ENCODE data around the gene ENO1. TPM values are rescaled to one million over a fixed set of nuclear protein-coding genes. Genes with fewer than 3 reads are reported as not detected.
A peak's percentile ranks its signal among the peaks of the same experiment; 100 is the strongest.

ENO1 gene
- total and polyA plus RNA-seq, 9 of the 15 experiments (the other 6 are each of a cell fraction or from before 2014, with no cell fraction given), result 2,249 to 7,472 (median 2,868) TPM

DNA sequence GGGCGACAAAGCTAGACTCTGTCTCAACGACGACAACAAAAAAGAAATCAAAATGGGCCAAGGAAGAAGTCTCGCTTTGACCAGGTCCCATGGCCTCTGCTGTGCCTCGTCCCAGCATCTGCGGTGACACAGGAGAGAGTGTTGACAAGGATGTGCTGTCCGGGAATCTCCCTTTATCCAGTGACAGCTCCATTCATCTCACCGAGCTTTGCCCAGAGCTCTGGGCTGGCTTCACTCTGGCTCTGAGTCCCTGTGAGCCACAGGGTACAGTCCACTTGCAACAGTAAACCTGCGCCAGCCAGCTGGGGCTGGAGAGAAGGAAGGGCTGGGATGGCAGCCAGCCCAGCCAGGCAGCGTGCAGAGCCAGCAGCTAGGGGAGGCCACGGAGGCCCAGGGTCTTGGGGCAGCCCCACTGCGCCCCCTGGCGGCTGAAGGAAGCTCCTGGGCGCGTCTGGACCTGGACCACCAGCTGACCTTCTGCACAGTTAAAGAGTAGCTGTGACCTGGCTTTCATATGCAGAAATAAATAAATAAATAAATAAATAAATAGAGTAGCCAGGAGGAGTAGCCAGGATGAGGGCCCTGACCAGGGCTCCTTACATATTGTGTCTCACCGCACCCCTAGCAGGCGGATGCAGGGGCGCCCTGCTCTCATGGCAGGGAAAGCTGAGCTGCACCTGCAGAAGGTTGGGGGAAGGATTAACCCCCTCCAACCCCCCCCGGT lies 29.7 kb downstream of the ENO1 start (continued):
- no peak for TF ChIP-seq E2F5 (CRISPR knock-in tag; IDR thresholded peaks at IDR 0.05)
- no peak for TF ChIP-seq FOXJ2 (tag; IDR thresholded peaks at IDR 0.05)
- TF ChIP-seq NR4A1 (CRISPR knock-in tag; IDR thresholded peaks at IDR 0.05), result no peak
- no peak for TF ChIP-seq NR4A1 (tag; IDR thresholded peaks at IDR 0.05)
- TF ChIP-seq SREBF1 (IDR thresholded peaks at IDR 0.05; ENCODE audit: borderline replicate concordance, low read depth, low read length), result no peak
- TF ChIP-seq TAF1 (IDR thresholded peaks at IDR 0.05; ENCODE audit: control insufficient read depth, extremely low read depth, insufficient read depth, low read length, severe bottlenecking), result no peak
- no peak for TF ChIP-seq ARID2 (IDR thresholded peaks at IDR 0.05)
- no peak for TF ChIP-seq BRD9 (IDR thresholded peaks at IDR 0.05; ENCODE audit: low read depth, partially characterized antibody)
- no peak for TF ChIP-seq ARHGAP35 (IDR thresholded peaks at IDR 0.05; ENCODE audit: partially characterized antibody)
- TF ChIP-seq MYC (IDR thresholded peaks at IDR 0.05; ENCODE audit: low read depth, low read length), result peak; percentile 69
- TF ChIP-seq MYC (CRISPR knock-in tag; IDR thresholded peaks at IDR 0.05; ENCODE audit: borderline replicate concordance, low read depth), result 0 out of 2 replicates have a peak, but pooled peaks have one; percentile 2
- no peak for TF ChIP-seq CEBPB (tag; IDR thresholded peaks at IDR 0.05)
- 0 out of 2 replicates have a peak, but pooled peaks have one; percentile 16 for TF ChIP-seq ZKSCAN1 (IDR thresholded peaks at IDR 0.05; ENCODE audit: low read depth, low read length)
- TF ChIP-seq CBX2 (IDR thresholded peaks at IDR 0.05; ENCODE audit: insufficient read depth, low read length, poor library complexity, severe bottlenecking), result no peak
- no peak for TF ChIP-seq ZNF165 (CRISPR knock-in tag; IDR thresholded peaks at IDR 0.05; ENCODE audit: borderline replicate concordance)
- no peak for TF ChIP-seq HNRNPL (IDR thresholded peaks at IDR 0.05; ENCODE audit: low read depth, low read length)
- TF ChIP-seq, protein P1, sequence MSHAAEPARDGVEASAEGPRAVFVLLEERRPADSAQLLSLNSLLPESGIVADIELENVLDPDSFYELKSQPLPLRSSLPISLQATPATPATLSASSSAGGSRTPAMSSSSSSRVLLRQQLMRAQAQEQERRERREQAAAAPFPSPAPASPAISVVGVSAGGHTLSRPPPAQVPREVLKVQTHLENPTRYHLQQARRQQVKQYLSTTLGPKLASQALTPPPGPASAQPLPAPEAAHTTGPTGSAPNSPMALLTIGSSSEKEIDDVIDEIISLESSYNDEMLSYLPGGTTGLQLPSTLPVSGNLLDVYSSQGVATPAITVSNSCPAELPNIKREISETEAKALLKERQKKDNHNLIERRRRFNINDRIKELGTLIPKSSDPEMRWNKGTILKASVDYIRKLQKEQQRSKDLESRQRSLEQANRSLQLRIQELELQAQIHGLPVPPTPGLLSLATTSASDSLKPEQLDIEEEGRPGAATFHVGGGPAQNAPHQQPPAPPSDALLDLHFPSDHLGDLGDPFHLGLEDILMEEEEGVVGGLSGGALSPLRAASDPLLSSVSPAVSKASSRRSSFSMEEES (CRISPR knock-in tag; IDR thresholded peaks at IDR 0.05), result no peak
- TF ChIP-seq EZH2 (IDR thresholded peaks at IDR 0.05; ENCODE audit: borderline replicate concordance, low read depth, low read length), result no peak
- no peak for TF ChIP-seq SRF (CRISPR knock-in tag; IDR thresholded peaks at IDR 0.05)
